ENCODE data around the gene GPRC5A. TPM values are rescaled to one million over a fixed set of nuclear protein-coding genes. Genes with fewer than 3 reads are reported as not detected.
A peak's percentile ranks its signal among the peaks of the same experiment; 100 is the strongest.

GPRC5A gene
- total RNA-seq, 1 experiment from 2014 or later: 73.9 TPM

GRCh38 chr12:12893438-12893837 lies 2.1 kb downstream of the GPRC5A start:
- Mint-ChIP-seq H3K36me3 (ENCODE audit: insufficient read depth, unreplicated experiment) (peaks cover 37% of the 10 kb centered on the region), H3K4me1 (ENCODE audit: low read depth, unreplicated experiment) (peaks cover 46% of the 10 kb centered on the region), H3K9me3 (ENCODE audit: unreplicated experiment) (no peaks in the 10 kb centered on the region), H3K4me3 (ENCODE audit: unreplicated experiment) (peak overlapping the region; percentile 83), H3K27ac (ENCODE audit: unreplicated experiment) (no peak overlapping the region), H3K27me3 (ENCODE audit: insufficient read depth, unreplicated experiment) (no peaks in the 10 kb centered on the region)
- no TSS peak for BruUV-seq (replicated peaks)
- H3K4me3 ChIP-seq (ENCODE audit: low read depth, low read length): peak overlapping the region; percentile 56; the same call in 1 of the 2 replicates
- no peaks in the 10 kb centered on the region for H3K27me3 ChIP-seq (replicated peaks; ENCODE audit: control insufficient read depth, insufficient read depth, low read length)
- no peaks in the 10 kb centered on the region for H3K9me3 ChIP-seq
- intact Hi-C loops (cut with micrococcal nuclease; ENCODE audit: unreplicated experiment): no loop called here
- H3K36me3 ChIP-seq (ENCODE audit: control insufficient read depth, insufficient read depth, low read length): no peaks in the 10 kb centered on the region
- peaks cover 30% of the 10 kb centered on the region for H3K4me1 ChIP-seq
- TF ChIP-seq CTCF (IDR thresholded peaks at IDR 0.05; ENCODE audit: insufficient read depth in 1 of 2, low read depth in 1 of 2, low read length in 1 of 2, severe bottlenecking in 1 of 2, unreplicated experiment in 1 of 2): no peak
- DNase-seq: no peak
- CTCF ChIA-PET: interaction anchor here (0.6 to 3.6 kb wide), 2 partner anchors 9 to 56 kb away, joined by 3 to 59 read pairs; no protein-coding TSS in a partner anchor
- POLR2A ChIA-PET: interaction anchor here (3.2 kb wide), 1 partner anchor 21 kb away, joined by 31 read pairs; no protein-coding TSS in a partner anchor

GRCh38 chr12:12896260-12896659 lies 4.9 kb downstream of the GPRC5A start:
- no peak overlapping the region for H3K4me3 Mint-ChIP-seq (ENCODE audit: unreplicated experiment)
- no peak for TF ChIP-seq CTCF (IDR thresholded peaks at IDR 0.05; ENCODE audit: insufficient read depth in 1 of 2, low read depth in 1 of 2, low read length in 1 of 2, severe bottlenecking in 1 of 2, unreplicated experiment in 1 of 2)
- Histone ChIP-seq H3K9me3 (no peaks in the 10 kb centered on the region), H3K4me1 (peaks cover 40% of the 10 kb centered on the region), H3K4me3 (ENCODE audit: low read depth, low read length) (no peak overlapping the region), H3K27me3 (replicated peaks; ENCODE audit: control insufficient read depth, insufficient read depth, low read length) (no peaks in the 10 kb centered on the region), H3K36me3 (ENCODE audit: control insufficient read depth, insufficient read depth, low read length) (no peaks in the 10 kb centered on the region)
- intact Hi-C loops (cut with micrococcal nuclease; ENCODE audit: unreplicated experiment): no loop called here
- POLR2A ChIA-PET: interaction anchor here (0.7 kb wide), 1 partner anchor 24 kb away, joined by 3 read pairs; no protein-coding TSS in a partner anchor
- DNase-seq: no peak
- no peaks in the 10 kb centered on the region for H3K27me3 Mint-ChIP-seq (ENCODE audit: insufficient read depth, unreplicated experiment)
- H3K36me3 Mint-ChIP-seq (ENCODE audit: insufficient read depth, unreplicated experiment): peaks cover 37% of the 10 kb centered on the region
- no peak overlapping the region for H3K27ac Mint-ChIP-seq (ENCODE audit: unreplicated experiment)
- H3K4me1 Mint-ChIP-seq (ENCODE audit: low read depth, unreplicated experiment): peaks cover 48% of the 10 kb centered on the region
- no peaks in the 10 kb centered on the region for H3K9me3 Mint-ChIP-seq (ENCODE audit: unreplicated experiment)
- BruUV-seq (replicated peaks): no TSS peak
- CTCF ChIA-PET: interaction anchor here (0.6 kb wide), 1 partner anchor 100 kb away, joined by 3 read pairs; no protein-coding TSS in a partner anchor

- Mint-ChIP-seq H3K4me1 (ENCODE audit: low read depth, unreplicated experiment) (peaks cover 50% of the 10 kb centered on the region), H3K27me3 (ENCODE audit: insufficient read depth, unreplicated experiment) (no peaks in the 10 kb centered on the region), H3K4me3 (ENCODE audit: unreplicated experiment) (no peak overlapping the region), H3K27ac (ENCODE audit: unreplicated experiment) (peak overlapping the region; percentile 1), H3K36me3 (ENCODE audit: insufficient read depth, unreplicated experiment) (peaks cover 39% of the 10 kb centered on the region), H3K9me3 (ENCODE audit: unreplicated experiment) (no peaks in the 10 kb centered on the region)
- POLR2A ChIA-PET: interaction anchor here (0.6 to 0.7 kb wide), 3 partner anchors 14 to 227 kb away, joined by 4 to 8 read pairs (median 5); no protein-coding TSS in a partner anchor
- CTCF ChIA-PET: no interaction called here
- no peak for TF ChIP-seq CTCF (IDR thresholded peaks at IDR 0.05; ENCODE audit: insufficient read depth in 1 of 2, low read depth in 1 of 2, low read length in 1 of 2, severe bottlenecking in 1 of 2, unreplicated experiment in 1 of 2)
- no peaks in the 10 kb centered on the region for H3K27me3 ChIP-seq (replicated peaks; ENCODE audit: control insufficient read depth, insufficient read depth, low read length)
- H3K36me3 ChIP-seq (ENCODE audit: control insufficient read depth, insufficient read depth, low read length): no peaks in the 10 kb centered on the region
- H3K9me3 ChIP-seq: no peaks in the 10 kb centered on the region
- BruUV-seq (replicated peaks): no TSS peak
- H3K4me3 ChIP-seq (ENCODE audit: low read depth, low read length): no peak overlapping the region
- DNase-seq: no peak
- intact Hi-C loops (cut with micrococcal nuclease; ENCODE audit: unreplicated experiment): no loop called here
- H3K4me1 ChIP-seq: peaks cover 49% of the 10 kb centered on the region
These were observed 5.9 kb downstream of the GPRC5A start for GRCh38 chr12:12897302-12897701.

Data from Caco-2 (cell line).